Measurements from ENCODE around the gene RFTN1.

Gene RFTN1

DNA sequence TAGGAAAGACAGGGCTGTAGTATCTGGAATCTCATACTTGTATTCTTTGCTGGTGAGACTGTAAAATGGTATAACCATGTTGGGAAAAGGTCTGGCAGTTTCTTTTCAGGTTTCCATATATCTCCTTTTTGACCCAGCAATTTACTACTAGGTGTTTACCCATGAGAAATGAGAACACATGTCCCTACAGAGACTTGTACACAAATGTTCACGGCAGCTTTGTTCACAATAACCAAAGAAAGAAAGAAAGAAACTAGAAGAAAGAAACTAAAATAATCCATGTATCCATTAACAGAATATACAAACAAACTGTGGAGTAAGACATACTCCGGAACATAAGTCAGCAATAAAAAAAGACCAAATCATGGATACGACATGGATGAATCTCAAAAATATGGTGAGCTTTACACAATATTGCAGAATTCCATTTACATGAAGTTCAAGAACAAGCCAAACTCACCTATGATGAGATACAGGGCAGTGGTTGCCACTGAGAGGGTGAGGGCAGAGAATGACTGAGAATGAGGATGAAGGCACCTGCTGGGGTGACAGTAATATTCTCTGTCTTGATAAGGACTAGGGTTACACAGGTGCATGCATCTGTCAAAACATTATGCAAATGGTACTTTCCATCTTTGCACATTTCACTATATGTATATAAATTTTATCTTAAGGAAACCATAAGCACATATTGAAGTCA is 2.7 kb downstream of the RFTN1 start:
- no CpG with 5 or more reads among the region's 3 CpGs for WGBS (ENCODE audit: extremely low coverage, insufficient coverage, low lambda C conversion rate)

DNA sequence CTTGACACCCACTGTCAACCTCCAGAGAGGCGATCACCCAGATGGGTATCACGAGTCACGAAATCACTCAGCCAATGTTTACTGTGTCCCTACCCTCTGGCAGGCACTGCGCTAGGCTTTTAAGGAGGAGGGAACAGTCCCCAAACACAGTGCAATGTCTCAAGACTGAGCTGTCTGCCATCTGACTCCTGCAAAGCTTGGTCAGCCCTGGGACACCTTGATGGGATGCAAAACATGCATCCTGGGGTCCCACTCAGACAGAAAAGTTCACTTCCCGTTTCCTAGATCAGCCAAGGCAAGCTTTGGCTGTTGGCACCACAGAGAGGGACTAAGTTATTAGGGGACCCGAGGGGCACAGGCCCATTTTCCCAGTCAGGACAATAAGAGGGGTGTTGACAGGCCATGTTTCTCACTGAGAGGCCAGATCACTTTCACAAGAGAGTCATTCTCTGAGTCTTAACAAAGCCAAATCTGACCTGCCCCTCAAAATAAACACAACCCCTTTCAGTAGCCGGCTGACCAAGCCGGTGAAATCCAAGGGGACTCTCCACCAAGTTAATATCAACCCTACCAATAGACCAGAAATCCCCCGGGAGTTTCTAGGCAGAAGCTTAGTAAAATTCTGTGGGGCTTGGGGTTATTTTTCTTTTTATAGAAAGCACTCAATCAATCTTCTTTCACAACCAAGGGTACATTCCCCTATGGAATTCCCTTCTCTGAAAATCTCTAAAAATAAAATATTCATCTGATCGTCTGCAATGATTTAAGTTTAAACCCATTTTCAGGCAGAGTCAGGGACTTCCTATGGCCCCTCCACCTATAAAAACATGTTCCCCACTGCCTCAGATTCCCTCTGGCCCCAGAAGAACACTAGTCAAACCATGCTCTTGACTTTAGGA is 3.5 kb downstream of the RFTN1 start:
- Histone ChIP-seq H3K4me1 (ENCODE audit: control insufficient read depth, low read depth, low read length) (no peaks in the 10 kb centered on the region), H2BK5ac (ENCODE audit: low read length) (no peak overlapping the region), H3K36me3 (ENCODE audit: control insufficient read depth, insufficient read depth, low read length) (no peaks in the 10 kb centered on the region), H3K4me3 (ENCODE audit: low read length) (no peak overlapping the region), H3K56ac (ENCODE audit: low read length) (no peak overlapping the region), H3K4ac (ENCODE audit: low read depth, low read length) (no peak overlapping the region), H3K27ac (ENCODE audit: low read depth, low read length) (no peak overlapping the region), H2BK120ac (ENCODE audit: low read depth, low read length) (no peak overlapping the region), H2AK5ac (ENCODE audit: low read length) (no peak overlapping the region), H3K4me2 (ENCODE audit: low read length) (no peak overlapping the region), H3K79me1 (ENCODE audit: low read length) (no peaks in the 10 kb centered on the region), H3K23ac (ENCODE audit: low read length) (no peak overlapping the region), H3K79me2 (ENCODE audit: control insufficient read depth, insufficient read depth, low read length) (no peaks in the 10 kb centered on the region), H2BK15ac (replicated peaks; ENCODE audit: low read depth) (no peak overlapping the region), H4K8ac (ENCODE audit: low read depth, low read length) (no peak overlapping the region), H3K9ac (ENCODE audit: low read length) (no peak overlapping the region), H4K5ac (ENCODE audit: low read length) (no peak overlapping the region), H3K18ac (ENCODE audit: low read length) (no peak overlapping the region), H3K27me3 (ENCODE audit: insufficient read depth, low read length, poor library complexity) (peaks cover 6% of the 10 kb centered on the region)
- DNase-seq: no peak
- no CpG with 5 or more reads among the region's 10 CpGs for WGBS (ENCODE audit: extremely low coverage, insufficient coverage, low lambda C conversion rate)

More for the DNA sequence above, 2.7 kb downstream of the RFTN1 start:
- H3K4ac ChIP-seq (ENCODE audit: low read depth, low read length): no peak overlapping the region
- H2BK120ac ChIP-seq (ENCODE audit: low read depth, low read length): no peak overlapping the region
- peaks cover 6% of the 10 kb centered on the region for H3K27me3 ChIP-seq (ENCODE audit: insufficient read depth, low read length, poor library complexity)
- H4K8ac ChIP-seq (ENCODE audit: low read depth, low read length): no peak overlapping the region
- H2AK5ac ChIP-seq (ENCODE audit: low read length): no peak overlapping the region
- no peak overlapping the region for H4K5ac ChIP-seq (ENCODE audit: low read length)
- H2BK15ac ChIP-seq (replicated peaks; ENCODE audit: low read depth): no peak overlapping the region
- no peaks in the 10 kb centered on the region for H3K36me3 ChIP-seq (ENCODE audit: control insufficient read depth, insufficient read depth, low read length)
- H3K4me2 ChIP-seq (ENCODE audit: low read length): no peak overlapping the region
- H3K18ac ChIP-seq (ENCODE audit: low read length): no peak overlapping the region
- H2BK5ac ChIP-seq (ENCODE audit: low read length): no peak overlapping the region
- H3K9ac ChIP-seq (ENCODE audit: low read length): no peak overlapping the region
- no peak for DNase-seq
- no peaks in the 10 kb centered on the region for H3K79me1 ChIP-seq (ENCODE audit: low read length)
- H3K4me1 ChIP-seq (ENCODE audit: control insufficient read depth, low read depth, low read length): no peaks in the 10 kb centered on the region
- H3K56ac ChIP-seq (ENCODE audit: low read length): no peak overlapping the region
- H3K23ac ChIP-seq (ENCODE audit: low read length): no peak overlapping the region
- no peak overlapping the region for H3K4me3 ChIP-seq (ENCODE audit: low read length)
- no peak overlapping the region for H3K27ac ChIP-seq (ENCODE audit: low read depth, low read length)
- H3K79me2 ChIP-seq (ENCODE audit: control insufficient read depth, insufficient read depth, low read length): no peaks in the 10 kb centered on the region

DNA sequence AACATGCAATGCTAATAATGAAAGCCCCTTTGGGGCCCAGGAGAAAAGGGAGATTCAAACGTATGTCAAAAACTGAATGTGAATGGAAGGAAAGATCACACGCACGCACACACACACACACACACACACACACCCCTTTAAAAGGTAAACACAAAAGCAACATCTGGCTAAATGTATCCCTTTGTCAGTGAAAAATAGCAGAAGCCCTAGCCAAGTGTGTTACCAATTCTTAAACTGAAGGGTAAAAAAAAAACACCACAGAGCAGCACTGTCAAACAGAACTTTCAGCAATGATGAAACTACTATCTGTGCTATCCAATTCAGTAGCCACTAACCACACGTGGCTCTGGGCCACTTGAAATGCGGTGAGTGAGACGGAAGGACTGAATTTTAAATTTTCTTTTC is 4.9 kb downstream of the RFTN1 start:
- no CpG with 5 or more reads among the region's 6 CpGs for WGBS (ENCODE audit: extremely low coverage, insufficient coverage, low lambda C conversion rate)
- Histone ChIP-seq H3K4me3 (ENCODE audit: low read length) (no peak overlapping the region), H3K56ac (ENCODE audit: low read length) (no peak overlapping the region), H3K4me2 (ENCODE audit: low read length) (no peak overlapping the region), H3K27me3 (ENCODE audit: insufficient read depth, low read length, poor library complexity) (peaks cover 6% of the 10 kb centered on the region), H2BK120ac (ENCODE audit: low read depth, low read length) (no peak overlapping the region), H3K9ac (ENCODE audit: low read length) (no peak overlapping the region), H3K23ac (ENCODE audit: low read length) (no peak overlapping the region), H2BK5ac (ENCODE audit: low read length) (no peak overlapping the region), H3K4me1 (ENCODE audit: control insufficient read depth, low read depth, low read length) (no peaks in the 10 kb centered on the region), H2AK5ac (ENCODE audit: low read length) (no peak overlapping the region), H3K79me2 (ENCODE audit: control insufficient read depth, insufficient read depth, low read length) (no peaks in the 10 kb centered on the region), H3K18ac (ENCODE audit: low read length) (no peak overlapping the region), H3K79me1 (ENCODE audit: low read length) (no peaks in the 10 kb centered on the region), H2BK15ac (replicated peaks; ENCODE audit: low read depth) (no peak overlapping the region), H3K36me3 (ENCODE audit: control insufficient read depth, insufficient read depth, low read length) (no peaks in the 10 kb centered on the region), H4K5ac (ENCODE audit: low read length) (no peak overlapping the region), H3K4ac (ENCODE audit: low read depth, low read length) (no peak overlapping the region), H4K8ac (ENCODE audit: low read depth, low read length) (no peak overlapping the region), H3K27ac (ENCODE audit: low read depth, low read length) (no peak overlapping the region)
- DNase-seq: no peak

DNA sequence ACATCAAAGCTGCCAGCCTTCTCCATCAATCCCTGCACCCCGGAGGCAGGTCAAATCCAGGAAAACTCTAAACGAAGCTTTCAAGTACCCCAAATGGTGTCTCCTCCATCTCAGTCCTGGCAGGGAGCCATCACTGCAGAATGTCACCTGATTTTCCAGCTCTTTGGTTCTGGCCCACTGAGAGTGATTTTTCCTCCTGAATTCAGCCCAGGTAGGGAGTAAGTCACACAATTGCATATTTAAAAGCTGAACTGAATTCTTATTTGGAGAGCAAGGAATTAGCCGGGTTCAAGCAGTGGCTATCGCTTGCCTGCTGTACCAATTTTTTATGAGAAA is 5.3 kb downstream of the RFTN1 start:
- Histone ChIP-seq H3K56ac (ENCODE audit: low read length) (no peak overlapping the region), H4K8ac (ENCODE audit: low read depth, low read length) (no peak overlapping the region), H3K79me1 (ENCODE audit: low read length) (no peaks in the 10 kb centered on the region), H3K4me3 (ENCODE audit: low read length) (no peak overlapping the region), H2BK120ac (ENCODE audit: low read depth, low read length) (no peak overlapping the region), H2BK15ac (replicated peaks; ENCODE audit: low read depth) (no peak overlapping the region), H3K4me2 (ENCODE audit: low read length) (no peak overlapping the region), H4K5ac (ENCODE audit: low read length) (no peak overlapping the region), H2AK5ac (ENCODE audit: low read length) (no peak overlapping the region), H3K4me1 (ENCODE audit: control insufficient read depth, low read depth, low read length) (no peaks in the 10 kb centered on the region), H3K9ac (ENCODE audit: low read length) (no peak overlapping the region), H3K79me2 (ENCODE audit: control insufficient read depth, insufficient read depth, low read length) (no peaks in the 10 kb centered on the region), H3K27ac (ENCODE audit: low read depth, low read length) (no peak overlapping the region), H2BK5ac (ENCODE audit: low read length) (no peak overlapping the region), H3K27me3 (ENCODE audit: insufficient read depth, low read length, poor library complexity) (peaks cover 6% of the 10 kb centered on the region), H3K4ac (ENCODE audit: low read depth, low read length) (no peak overlapping the region), H3K23ac (ENCODE audit: low read length) (no peak overlapping the region), H3K36me3 (ENCODE audit: control insufficient read depth, insufficient read depth, low read length) (no peaks in the 10 kb centered on the region), H3K18ac (ENCODE audit: low read length) (no peak overlapping the region)
- no peak for DNase-seq
- WGBS (ENCODE audit: extremely low coverage, insufficient coverage, low lambda C conversion rate): no CpG with 5 or more reads among the region's 4 CpGs

DNA sequence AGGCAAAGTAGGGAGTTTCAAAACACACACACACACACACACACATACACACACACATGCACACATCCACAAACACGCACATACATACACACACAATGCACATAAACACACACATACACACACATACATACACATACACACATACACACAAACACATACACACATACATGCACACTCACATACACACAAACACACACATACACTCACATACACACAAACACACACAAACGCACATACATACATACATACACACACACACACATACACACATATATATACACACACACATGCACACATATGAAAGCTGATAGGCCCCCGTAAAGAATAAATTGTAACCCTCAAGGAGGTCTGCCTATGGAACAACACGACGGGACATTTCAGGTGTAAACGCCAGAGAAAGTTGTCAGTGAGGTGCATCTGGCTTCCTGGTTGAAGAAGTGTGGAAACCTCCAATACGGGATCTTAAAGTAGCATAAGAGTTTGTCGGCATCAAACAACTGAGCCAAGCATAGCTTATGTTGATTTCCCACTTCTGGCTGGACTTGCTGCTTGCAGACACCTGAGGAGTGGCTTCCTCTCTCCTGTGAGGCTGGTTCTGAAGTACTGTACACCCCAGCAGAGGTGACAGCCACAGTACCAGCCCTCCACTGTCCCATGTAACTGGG is 5.8 kb downstream of the RFTN1 start:
- Histone ChIP-seq H2BK5ac (ENCODE audit: low read length) (no peak overlapping the region), H4K5ac (ENCODE audit: low read length) (no peak overlapping the region), H3K4me2 (ENCODE audit: low read length) (no peak overlapping the region), H2BK120ac (ENCODE audit: low read depth, low read length) (no peak overlapping the region), H2BK15ac (replicated peaks; ENCODE audit: low read depth) (no peak overlapping the region), H3K9ac (ENCODE audit: low read length) (no peak overlapping the region), H3K4ac (ENCODE audit: low read depth, low read length) (no peak overlapping the region), H3K27ac (ENCODE audit: low read depth, low read length) (no peak overlapping the region), H3K79me2 (ENCODE audit: control insufficient read depth, insufficient read depth, low read length) (no peaks in the 10 kb centered on the region), H3K4me1 (ENCODE audit: control insufficient read depth, low read depth, low read length) (no peaks in the 10 kb centered on the region), H3K4me3 (ENCODE audit: low read length) (no peak overlapping the region), H3K23ac (ENCODE audit: low read length) (no peak overlapping the region), H2AK5ac (ENCODE audit: low read length) (no peak overlapping the region), H4K8ac (ENCODE audit: low read depth, low read length) (no peak overlapping the region), H3K79me1 (ENCODE audit: low read length) (no peaks in the 10 kb centered on the region), H3K27me3 (ENCODE audit: insufficient read depth, low read length, poor library complexity) (peaks cover 2% of the 10 kb centered on the region), H3K56ac (ENCODE audit: low read length) (no peak overlapping the region), H3K18ac (ENCODE audit: low read length) (no peak overlapping the region), H3K36me3 (ENCODE audit: control insufficient read depth, insufficient read depth, low read length) (no peaks in the 10 kb centered on the region)
- no peak for DNase-seq
- WGBS (ENCODE audit: extremely low coverage, insufficient coverage, low lambda C conversion rate): 100% methylated on average over 1 of the region's 8 CpGs
